HG03097 (cell line): ENCODE measurements around the gene TMEM141.
"Not testable (repeated sequence)": the region's sequence is repeated elsewhere in the genome, so short reads cannot be mapped to it uniquely, and the experiment has no call there.

ENCODE experiments used
- ATAC-seq: cut with Tn5 transposase; IDR thresholded peaks from one replicate; pipeline ENCODE4 v1.9.1; 2021; ENCODE audit not compliant: unreplicated experiment, low FRiP score

Gene TMEM141

GRCh38 chr9:136829981-136830885 is 39.1 kb downstream of the TMEM141 start:
- ATAC-seq = no peak

GRCh38 chr9:136831002-136831719 is 40.0 kb downstream of the TMEM141 start:
- no peak for ATAC-seq

- ATAC-seq = no peak
These were observed 40.6 kb downstream of the TMEM141 start for GRCh38 chr9:136831720-136832104.

- no peak for ATAC-seq
These were observed 41.4 kb downstream of the TMEM141 start for GRCh38 chr9:136832581-136832980.

- ATAC-seq = not testable (repeated sequence)
These were observed 42.4 kb downstream of the TMEM141 start for GRCh38 chr9:136833381-136834048.

GRCh38 chr9:136835162-136835931 is 44.2 kb downstream of the TMEM141 start:
- no peak for ATAC-seq

GRCh38 chr9:136835932-136836904 is 45.1 kb downstream of the TMEM141 start:
- no peak for ATAC-seq

- no peak for ATAC-seq
These were observed 46.2 kb downstream of the TMEM141 start for GRCh38 chr9:136837146-136837855.

- ATAC-seq = not testable (repeated sequence)
These were observed 46.7 kb downstream of the TMEM141 start for GRCh38 chr9:136837856-136838277.

- ATAC-seq = no peak
These were observed 47.4 kb downstream of the TMEM141 start for GRCh38 chr9:136838314-136839228.

GRCh38 chr9:136839229-136840139 is 48.3 kb downstream of the TMEM141 start:
- no peak for ATAC-seq

GRCh38 chr9:136840140-136840876 is 49.2 kb downstream of the TMEM141 start:
- ATAC-seq = no peak

GRCh38 chr9:136840877-136841645 is 49.9 kb downstream of the TMEM141 start:
- no peak for ATAC-seq

GRCh38 chr9:136841646-136842379 is 50.7 kb downstream of the TMEM141 start:
- not testable (repeated sequence) for ATAC-seq
